HG02970 (cell line): ENCODE measurements around the gene PALLD.
"Not testable (repeated sequence)": the region's sequence is repeated elsewhere in the genome, so short reads cannot be mapped to it uniquely, and the experiment has no call there.

Experiments used
- ATAC-seq: cut with Tn5 transposase; IDR thresholded peaks from one replicate; pipeline ENCODE4 v1.9.1; 2021; ENCODE audit warnings: mild to moderate bottlenecking, moderate library complexity, moderate number of reproducible peaks; ENCODE audit not compliant: unreplicated experiment, low FRiP score

The PALLD gene

DNA sequence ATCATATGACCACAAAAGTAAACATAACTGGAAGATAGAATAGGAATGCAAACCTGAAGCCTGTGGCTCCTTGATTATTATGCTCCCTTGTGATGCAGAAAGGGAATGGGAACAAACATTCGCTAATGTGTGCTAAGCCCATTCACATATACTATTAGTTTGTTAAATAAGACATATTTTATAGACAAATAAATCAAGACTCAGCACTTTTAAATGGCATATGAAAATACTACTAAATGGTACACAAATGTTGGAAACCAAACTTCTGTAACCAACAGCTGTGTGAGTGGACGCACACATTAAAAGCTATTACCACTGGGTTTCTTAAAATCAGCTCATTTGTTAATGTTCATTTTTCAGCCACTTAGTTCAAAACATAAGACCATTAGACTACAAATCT, 417.2 kb downstream of the PALLD start:
- ATAC-seq, result no peak

DNA sequence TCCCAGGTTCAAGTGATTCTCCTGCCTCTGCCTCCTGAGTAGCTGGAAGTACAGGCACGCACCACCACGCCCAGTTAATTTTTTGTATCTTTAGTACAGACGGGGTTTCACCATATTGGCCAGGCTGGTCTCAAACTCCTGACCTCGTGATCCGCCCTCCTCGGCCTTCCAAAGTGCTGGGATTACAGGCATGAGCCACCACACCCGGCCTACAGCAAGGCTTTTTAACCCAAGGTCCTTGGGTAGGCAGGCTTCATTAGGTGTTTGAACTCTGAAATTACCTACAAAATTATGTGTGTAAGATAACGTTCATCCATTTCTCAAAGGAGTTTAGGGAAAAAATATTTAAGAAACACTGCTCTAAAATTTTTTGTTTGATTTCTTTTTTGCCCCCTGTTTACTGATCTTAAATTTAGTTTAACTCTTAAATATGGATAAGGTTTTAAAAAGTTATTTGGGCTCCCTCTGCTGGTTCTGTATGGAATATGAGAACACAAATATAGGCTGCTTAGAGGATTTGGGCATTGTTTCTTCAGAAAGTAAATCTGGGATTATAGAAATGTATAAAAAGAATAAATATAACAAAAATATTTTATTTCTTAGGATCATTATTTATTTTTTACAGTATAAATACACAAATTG, 420.4 kb downstream of the PALLD start:
- ATAC-seq, result no peak

DNA sequence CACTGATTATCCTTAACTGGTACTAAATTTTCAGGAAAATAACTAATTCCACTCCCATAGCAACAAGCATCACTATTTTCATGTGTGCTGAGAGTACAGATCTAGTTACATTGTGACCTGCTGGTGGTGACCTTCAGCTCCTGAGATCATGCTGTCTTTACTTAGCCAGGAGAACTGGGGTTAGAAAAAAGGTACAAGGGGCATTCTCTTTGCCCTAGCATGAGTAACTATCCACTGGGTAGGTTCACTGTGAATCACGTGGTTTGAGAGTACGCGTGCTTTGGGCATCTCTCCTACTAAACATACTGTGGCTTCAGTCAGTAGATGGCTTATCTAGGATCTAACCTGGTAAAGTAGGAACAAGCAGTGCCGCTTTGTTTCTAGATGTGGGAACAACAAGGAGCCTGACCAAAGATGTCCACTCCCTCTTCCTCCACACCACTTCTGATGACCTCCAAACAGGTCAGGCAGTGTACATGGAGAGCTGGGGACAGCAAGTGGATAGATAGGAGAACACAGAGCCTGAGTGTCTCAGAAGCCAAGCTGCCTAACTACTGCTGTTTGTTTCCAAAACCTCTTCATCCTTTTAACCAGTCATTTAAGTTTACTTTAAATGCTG, 423.0 kb downstream of the PALLD start:
- ATAC-seq, result no peak

DNA sequence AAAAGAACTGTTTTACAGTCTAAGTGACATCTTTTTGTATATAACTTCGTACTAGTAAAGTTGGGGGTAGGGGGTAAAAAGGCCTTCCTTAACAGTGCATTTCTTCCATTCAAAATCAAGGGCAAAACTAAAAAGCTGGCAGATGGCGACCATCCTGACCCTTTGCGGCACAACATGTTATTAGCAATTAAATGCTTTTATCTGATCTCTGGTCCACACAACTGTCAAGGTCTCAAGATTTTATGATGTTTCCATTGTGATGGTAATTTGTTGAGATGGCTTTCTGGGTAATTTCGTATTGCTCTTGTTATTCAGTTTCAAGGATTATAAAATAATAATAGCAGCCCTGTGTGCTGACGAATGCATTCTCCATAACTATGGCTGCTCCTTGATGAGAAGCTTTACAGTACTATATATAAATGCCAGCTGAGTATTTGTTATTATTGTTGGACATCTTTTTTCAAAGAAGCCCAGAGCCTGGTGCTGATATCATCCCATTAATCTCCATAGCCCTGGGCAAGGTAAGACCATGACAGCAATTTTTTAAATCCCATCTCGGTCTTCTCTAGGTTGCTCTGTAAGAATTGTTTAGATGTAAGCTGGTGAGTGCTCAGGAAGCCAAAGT, 423.7 kb downstream of the PALLD start:
- ATAC-seq, result no peak

DNA sequence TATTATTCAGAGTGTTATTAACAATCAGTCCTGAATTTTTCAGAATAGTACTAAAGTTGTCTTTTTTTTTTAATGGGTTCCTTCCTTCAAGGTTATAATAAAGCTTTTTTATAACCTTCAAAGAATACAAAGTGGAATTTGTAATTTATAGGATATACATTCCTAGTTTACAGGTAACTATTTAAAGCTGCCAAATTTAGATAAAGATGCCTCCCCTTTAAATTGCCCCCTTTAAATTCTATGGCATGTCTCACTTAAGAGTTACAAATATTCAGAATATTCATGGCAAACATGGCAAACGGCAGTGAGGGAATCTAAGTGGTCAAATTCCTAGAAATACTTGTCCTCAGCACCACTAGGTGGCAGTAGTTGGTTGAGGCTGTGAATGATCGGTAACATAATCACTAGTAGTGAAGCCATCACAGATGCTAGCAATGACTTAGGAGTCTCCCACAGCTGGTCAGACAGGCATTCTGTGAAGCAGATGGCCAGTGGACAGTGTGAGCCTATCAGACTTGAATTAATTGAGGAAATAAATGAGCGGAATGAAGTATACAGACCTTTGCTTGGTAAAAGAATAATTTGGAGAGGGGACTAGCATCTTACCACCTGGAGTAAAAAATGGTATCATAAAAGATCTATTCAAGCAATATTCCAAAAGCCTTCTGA, 426.8 kb downstream of the PALLD start:
- no peak for ATAC-seq

DNA sequence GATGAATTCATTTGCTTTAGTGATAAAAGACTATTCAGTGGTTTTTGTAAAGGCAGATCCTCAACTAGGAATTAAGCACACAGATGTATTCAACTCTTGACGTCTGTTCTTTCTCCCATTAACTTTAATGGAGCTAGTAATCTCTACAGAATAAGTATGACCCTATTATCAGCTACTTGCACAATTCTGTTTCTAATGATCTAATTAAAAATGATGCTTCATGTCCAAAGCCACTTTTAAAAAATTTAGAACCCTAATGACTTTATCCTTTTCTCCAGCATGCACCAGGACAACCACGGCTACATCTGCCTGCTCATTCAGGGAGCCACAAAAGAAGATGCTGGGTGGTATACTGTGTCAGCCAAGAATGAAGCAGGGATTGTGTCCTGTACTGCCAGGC, 427.8 kb downstream of the PALLD start:
- ATAC-seq, result no peak

DNA sequence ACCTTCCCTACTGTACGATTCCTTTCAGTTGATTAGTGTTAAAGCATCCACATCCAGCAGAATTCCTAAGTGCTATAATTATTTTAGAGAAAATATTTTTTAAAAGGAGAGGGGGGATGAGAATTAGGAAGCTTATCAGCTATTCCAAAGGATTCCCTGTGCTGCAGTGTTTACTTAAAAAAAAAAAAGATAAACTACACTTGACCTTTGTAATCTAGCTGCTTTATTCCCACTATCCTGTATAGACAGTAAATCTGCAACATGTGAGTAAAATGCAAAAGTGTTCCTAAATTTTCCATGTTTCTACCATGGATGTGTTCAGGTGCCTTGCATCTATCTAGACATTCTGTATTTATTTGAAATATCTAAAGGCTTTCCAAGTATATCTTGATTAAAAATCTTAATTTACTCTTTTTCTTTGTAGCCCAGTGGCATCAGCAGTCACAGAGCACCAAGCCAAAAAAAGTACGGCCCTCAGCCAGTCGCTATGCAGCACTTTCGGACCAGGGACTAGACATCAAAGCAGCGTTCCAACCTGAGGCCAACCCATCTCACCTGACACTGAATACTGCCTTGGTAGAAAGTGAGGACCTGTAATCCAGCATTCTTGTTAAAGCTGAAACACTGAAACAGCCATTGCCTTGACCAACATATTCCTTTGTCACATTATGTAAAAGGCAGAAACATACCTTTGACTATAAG, 429.1 kb downstream of the PALLD start:
- no peak for ATAC-seq

DNA sequence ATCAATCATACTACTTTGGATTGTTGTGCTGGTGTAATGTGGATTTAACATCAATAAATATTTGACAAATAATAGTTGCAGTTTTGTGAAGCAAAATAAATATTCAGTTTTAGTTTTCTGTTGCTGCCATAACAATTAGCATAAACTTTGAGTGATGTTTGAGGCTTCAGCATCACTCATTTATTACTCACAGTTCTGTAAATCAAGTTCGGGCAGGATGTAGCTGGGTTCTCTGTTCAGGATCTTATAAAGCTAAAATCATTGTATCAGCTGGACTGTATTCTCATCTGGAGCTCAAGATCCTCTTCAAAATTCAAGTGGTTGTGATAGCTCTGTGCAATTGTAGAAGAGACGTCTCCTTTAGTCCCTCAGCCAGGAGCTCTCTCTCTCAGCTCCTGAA, 431.5 kb downstream of the PALLD start:
- ATAC-seq, result no peak

DNA sequence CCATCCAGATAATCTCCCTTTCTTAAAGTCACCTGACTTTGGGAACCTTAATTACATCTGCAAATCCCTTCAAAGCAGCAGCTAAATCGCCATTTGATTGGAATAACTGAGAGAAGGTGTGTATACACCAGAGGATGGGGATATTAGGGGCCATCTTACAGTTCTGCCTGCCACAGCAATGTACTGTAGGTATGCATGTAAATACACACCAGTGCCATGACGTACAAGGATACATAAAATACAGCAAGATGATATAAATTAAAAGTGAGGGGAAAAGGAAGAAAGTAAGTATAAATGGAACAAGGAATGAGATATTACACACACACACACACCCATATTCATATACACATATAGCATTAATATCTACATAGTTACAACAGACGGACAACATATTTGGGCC, 432.0 kb downstream of the PALLD start:
- no peak for ATAC-seq

DNA sequence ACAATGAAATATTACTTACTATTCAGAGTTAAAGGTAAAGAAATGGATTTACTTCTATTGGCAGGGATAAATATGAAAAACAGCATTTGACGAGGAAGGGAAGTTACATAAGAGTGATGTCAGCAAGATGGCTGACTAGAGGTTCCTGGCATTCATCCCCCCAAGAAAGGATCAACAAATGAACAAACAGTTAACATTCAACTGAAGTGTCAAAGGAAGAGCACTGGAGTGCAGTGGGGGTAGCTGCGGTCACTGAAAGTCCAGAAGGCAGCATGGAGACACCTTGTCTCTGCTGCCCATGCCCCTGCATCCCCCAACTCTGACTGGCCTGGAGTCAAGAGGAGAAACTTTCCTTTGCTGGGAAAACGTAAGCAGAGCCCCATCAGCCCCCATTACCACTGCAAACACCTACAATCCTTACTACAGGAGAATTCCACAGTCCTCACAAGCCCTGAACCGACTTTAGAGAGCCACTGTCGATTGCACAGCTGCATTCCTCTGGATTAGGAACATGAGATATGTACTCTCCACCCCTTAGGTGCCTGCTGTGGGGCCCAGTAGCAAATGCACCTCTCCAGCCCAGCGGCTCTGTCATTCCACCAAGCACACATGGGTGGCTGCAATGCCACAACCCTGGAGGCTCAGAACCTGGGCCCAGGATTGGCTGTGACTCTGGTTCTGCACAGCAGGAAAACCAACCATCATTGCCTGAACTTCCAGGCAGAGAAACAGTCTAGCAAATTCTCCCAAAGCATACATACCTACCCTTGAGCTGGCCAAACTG, 433.8 kb downstream of the PALLD start:
- no peak for ATAC-seq

DNA sequence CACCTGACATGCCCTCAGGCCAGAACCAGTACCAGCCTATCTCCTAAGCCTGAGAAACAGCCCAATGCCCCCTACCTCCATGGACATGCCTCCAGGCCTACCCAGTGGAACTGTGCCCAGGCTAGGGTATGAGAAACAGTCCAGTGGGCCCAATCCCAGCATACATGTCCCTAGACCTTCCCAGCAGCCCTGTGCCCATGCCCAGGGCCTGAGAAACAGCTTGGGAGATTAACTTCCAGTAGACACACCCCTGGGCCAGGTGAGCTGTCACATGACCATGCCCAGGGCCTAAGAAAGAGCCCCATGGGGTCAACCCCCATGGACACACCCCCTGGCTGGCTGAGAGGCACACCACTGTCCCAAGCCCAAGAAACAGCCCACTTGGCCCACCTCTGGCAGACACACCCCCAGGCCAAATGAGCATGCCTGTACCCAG, 434.4 kb downstream of the PALLD start:
- no peak for ATAC-seq

DNA sequence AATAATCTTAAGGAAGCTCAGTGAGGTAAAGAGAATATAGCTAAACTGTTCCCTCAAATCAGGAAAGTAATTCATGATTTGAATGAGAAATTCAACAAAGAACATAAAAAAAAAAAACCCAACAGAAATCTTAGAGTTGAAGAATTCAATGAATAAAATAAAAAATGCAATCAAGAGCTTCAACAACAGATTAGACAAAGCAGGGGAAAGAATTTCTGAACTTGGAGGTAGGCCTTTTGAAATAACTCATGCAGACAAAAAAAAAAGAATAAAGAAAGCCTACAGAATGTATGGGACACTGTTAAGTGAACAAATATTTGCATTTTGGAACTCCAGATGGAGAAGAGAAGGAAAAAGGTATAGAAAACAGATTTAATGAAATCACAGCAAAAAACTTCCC, 435.3 kb downstream of the PALLD start:
- no peak for ATAC-seq

DNA sequence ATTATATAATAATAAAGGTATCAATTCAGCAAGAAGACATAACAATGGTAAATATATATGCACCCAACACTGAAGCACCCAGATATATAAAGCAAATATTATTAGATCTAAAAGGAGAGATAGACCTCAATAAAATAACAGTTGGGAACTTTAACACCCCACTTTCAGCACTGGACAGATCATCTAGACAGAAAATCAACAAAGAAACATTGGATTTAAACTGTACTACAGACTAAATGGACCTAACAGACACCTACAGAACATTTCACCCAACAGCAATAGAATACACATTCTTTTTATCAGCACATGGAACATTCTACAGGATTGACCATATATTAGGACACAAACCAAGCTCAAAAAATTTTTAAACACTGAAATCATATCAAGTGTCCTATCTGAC, 436.6 kb downstream of the PALLD start:
- ATAC-seq, result no peak

DNA sequence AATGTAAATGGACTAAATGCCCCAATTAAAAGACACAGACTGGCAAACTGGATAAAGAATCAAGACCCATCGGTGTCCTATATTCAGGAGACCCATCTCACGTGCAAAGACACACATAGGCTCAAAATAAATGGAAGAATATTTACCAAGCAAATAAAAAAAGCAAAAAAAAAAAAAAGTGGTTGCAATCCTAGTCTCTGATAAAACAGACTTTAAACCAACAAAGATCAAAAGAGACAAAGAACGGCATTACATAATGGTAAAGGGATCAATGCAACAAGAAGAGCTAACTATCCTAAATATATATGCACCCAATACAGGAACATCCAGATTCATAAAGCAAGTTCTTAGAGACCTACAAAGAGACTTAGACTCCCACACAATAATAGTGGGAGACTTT, 440.6 kb downstream of the PALLD start:
- not testable (repeated sequence) for ATAC-seq

DNA sequence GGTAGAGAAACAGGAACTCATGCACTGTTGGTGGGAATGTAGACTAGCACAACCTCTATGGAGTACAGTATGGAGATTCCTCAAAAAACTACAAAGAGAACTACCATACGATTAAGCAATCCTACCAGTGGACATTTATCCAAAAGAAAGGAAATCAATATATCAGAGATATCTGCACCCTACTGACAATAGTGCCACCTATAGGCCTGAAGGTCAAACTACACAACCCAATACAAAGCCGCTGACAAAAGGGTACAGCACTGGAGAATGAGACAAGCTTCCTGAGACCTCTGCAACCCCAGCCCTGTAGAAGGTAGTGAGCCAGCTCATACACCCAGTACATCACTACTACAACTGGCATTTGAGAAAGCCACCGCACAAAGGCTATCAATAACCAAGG, 446.1 kb downstream of the PALLD start:
- ATAC-seq, result no peak

DNA sequence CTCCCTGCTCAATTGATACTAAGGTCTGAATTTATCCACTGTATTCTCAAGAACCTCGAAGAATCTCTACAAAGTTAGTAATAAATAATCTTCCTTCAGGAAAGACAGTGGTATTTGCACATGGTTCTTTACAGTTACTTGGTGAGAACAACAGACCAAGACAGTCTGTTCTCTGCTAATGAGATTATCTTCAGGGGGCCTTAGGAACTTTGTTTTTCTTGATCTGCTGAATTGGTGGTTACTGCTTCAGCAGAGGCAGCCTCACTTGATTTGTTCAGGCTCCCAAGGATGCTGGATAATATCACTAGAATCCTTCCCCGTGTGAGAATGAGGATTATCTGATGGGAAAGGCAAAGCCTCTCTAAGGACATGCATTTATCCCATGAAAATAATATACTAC, 448.4 kb downstream of the PALLD start:
- no peak for ATAC-seq

DNA sequence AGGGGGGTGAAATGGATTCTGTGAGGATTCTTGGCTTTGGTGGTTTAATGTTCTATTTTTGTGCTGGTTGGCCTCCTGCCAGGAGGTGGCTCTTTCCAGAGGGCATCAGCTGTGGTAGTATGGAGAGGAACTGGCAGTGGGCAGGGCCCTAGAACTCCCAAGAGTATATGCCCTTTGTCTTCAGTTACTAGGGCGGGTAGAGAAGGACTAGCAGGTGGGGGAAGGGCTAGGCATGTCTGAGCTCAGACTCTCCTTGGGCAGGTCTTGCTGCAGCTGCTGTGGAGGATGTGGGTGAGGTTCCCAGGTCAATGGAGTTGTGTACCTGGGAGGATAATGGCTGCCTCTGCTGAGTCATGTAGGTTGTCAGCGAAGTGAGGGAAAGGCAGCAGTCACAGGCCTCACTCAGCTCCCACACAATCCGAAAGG, 456.0 kb downstream of the PALLD start:
- ATAC-seq, result not testable (repeated sequence)

DNA sequence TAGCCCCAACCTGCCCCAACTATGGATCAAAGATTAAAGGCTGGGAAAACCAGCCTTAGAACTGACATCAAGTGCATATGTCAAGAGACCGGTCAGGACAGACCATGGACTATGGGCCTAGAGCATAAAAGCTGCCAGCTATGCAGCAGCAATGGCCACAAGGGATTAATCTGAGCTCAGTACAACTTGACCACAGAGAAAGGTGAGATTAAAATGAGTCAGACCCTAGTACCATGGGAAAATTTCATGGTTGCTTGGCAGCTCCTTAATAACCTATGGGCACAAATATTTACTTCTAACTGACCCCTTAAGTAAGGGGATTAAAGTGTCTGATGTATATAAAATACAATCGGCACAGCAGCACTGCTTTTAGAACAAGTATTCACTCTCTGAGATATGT, 458.8 kb downstream of the PALLD start:
- no peak for ATAC-seq

DNA sequence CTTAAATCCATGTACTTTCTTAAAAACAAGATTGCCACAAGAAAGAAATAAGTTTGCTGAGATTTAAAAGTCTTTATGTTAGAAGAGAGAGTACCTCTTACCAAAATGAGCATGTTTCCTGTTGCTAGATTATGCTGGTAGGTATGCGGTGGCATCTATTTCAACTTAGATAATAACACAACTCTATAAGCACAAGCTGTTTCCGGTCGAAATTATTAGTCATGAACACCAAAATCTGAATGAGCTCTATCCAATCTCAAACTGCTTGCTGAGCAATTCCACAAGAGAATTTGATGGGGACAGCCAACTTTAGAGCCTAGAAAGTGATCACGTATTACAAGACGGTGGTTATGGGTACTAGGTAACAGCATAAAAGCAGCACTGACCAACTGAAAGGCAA, 463.9 kb downstream of the PALLD start:
- no peak for ATAC-seq

DNA sequence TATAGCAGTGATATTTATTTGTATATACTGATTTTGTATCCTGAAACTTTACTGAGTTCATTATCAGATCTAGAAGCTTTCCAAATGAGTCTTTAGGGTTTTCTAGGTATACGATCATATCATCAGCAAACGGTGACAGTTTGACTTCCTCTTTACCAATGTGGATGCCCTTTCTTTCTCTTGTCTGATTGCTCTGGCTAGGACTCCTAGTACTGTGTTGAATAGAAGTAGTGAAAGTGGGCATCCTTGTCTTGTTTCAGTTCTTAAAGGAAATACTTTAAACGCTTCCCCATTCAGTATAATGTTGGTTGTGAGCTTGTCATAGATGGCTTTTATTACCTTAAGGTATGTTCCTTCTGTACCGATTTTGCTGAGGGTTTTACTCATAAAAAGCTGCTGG, 475.7 kb downstream of the PALLD start:
- ATAC-seq, result no peak
